Mesendoderm (in vitro differentiated cells): ENCODE data around the gene C1QC.

Experiments used
- DNase-seq: peaks from one replicate; pipeline ENCODE4 v3.0.0; 2013
- H2AK5ac ChIP-seq: 2 replicates; pipeline ENCODE4 v1.6.1; 2013; ENCODE audit warnings: low read length, inconsistent platforms
- H2BK120ac ChIP-seq: 2 replicates; pipeline ENCODE4 v1.6.1; 2013; ENCODE audit warnings: low read depth, mild to moderate bottlenecking, low read length, moderate library complexity, mixed read lengths
- H2BK15ac ChIP-seq: replicated peaks from 2 replicates; pipeline ENCODE4 v1.6.1; 2013; ENCODE audit warnings: low read depth, mild to moderate bottlenecking, moderate library complexity
- H2BK5ac ChIP-seq: 2 replicates; pipeline ENCODE4 v1.6.1; 2013; ENCODE audit warnings: low read length, inconsistent platforms
- H3K18ac ChIP-seq: 2 replicates; pipeline ENCODE4 v1.6.1; 2013; ENCODE audit warnings: mild to moderate bottlenecking, low read length, mixed read lengths
- H3K23ac ChIP-seq: one replicate; pipeline ENCODE4 v1.6.1; 2013; ENCODE audit warnings: low read length
- H3K27ac ChIP-seq: 2 replicates; pipeline ENCODE4 v1.5.1; 2013; ENCODE audit warnings: low read depth, mild to moderate bottlenecking, inconsistent platforms, low read length, moderate library complexity
- H3K27me3 ChIP-seq: 2 replicates; pipeline ENCODE4 v1.6.1; 2013; ENCODE audit warnings: low read length, control low read depth, mild to moderate bottlenecking, inconsistent platforms; ENCODE audit not compliant: insufficient read depth, poor library complexity
- H3K36me3 ChIP-seq: 2 replicates; pipeline ENCODE4 v1.6.1; 2013; ENCODE audit warnings: low read length, inconsistent platforms; ENCODE audit not compliant: control insufficient read depth, insufficient read depth
- H3K4ac ChIP-seq: one replicate; pipeline ENCODE4 v1.6.1; 2013; ENCODE audit warnings: low read depth, mild to moderate bottlenecking, low read length, moderate library complexity
- H3K4me1 ChIP-seq: 2 replicates; pipeline ENCODE4 v1.6.1; 2013; ENCODE audit warnings: low read depth, low read length, inconsistent platforms; ENCODE audit not compliant: control insufficient read depth
- H3K4me2 ChIP-seq: 2 replicates; pipeline ENCODE4 v1.6.1; 2013; ENCODE audit warnings: low read length
- H3K4me3 ChIP-seq: 2 replicates; pipeline ENCODE4 v1.5.1; 2013; ENCODE audit warnings: mild to moderate bottlenecking, low read length
- H3K56ac ChIP-seq: one replicate; pipeline ENCODE4 v1.6.1; 2013; ENCODE audit warnings: low read length
- H3K79me1 ChIP-seq: 2 replicates; pipeline ENCODE4 v1.6.1; 2013; ENCODE audit warnings: low read length, inconsistent platforms
- H3K79me2 ChIP-seq: 2 replicates; pipeline ENCODE4 v1.6.1; 2013; ENCODE audit warnings: mild to moderate bottlenecking, low read length; ENCODE audit not compliant: control insufficient read depth, insufficient read depth
- H3K9ac ChIP-seq: 2 replicates; pipeline ENCODE4 v1.6.1; 2013; ENCODE audit warnings: low read length, inconsistent platforms
- H4K5ac ChIP-seq: one replicate; pipeline ENCODE4 v1.6.1; 2013; ENCODE audit warnings: low read length
- H4K8ac ChIP-seq: one replicate; pipeline ENCODE4 v1.6.1; 2013; ENCODE audit warnings: low read depth, mild to moderate bottlenecking, control low read depth, low read length, moderate library complexity
- WGBS: extraction: QIAGEN DNeasy Blood & Tissue Kit; methylation state at CpG from one replicate; pipeline ENCODE4 v1.1.7; 2013; ENCODE audit warnings: low lambda C conversion rate, missing lambda C conversion rate; ENCODE audit not compliant: insufficient coverage; ENCODE audit errors: extremely low coverage; 5-methylcytosine and 5-hydroxymethylcytosine counted together

The C1QC gene

DNA sequence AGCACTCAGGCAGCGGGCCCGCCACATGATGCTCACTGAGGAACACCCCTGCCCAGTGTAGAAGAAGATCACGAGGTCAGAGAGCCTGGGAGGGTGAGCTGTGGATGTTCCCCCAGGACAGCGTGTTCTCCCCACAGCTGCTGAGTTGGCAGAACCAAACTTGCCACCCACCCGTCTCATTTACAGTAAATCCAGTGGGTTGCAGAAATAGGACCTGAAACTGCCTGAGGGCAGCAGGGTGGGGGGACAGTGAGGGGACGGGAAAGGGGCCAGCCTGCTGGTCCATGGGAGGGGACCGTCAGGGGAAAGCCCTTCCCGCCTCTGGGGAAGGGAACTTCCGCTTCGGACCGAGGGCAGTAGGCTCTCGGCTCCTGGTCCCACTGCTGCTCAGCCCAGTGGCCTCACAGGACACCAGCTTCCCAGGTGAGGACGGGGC, 9.5 kb downstream of the C1QC start, which contains the start of gene C1QB:
Gene C1QB (plus strand): TSS at position 356 of the 436 bp plus-strand sequence. CDS start 6,227 bp downstream, outside the sequence.
- Histone ChIP-seq H3K4me1 (no peaks in the 10 kb centered on the region), H2BK15ac (no peak within 1 kb of the TSS), H2AK5ac (no peak within 1 kb of the TSS), H2BK5ac (no peak within 1 kb of the TSS), H3K56ac (no peak within 1 kb of the TSS), H3K27ac (no peak within 1 kb of the TSS), H3K4ac (no peak within 1 kb of the TSS), H4K5ac (no peak within 1 kb of the TSS), H3K4me2 (no peak within 1 kb of the TSS), H3K36me3 (no peaks in the 10 kb centered on the region), H3K79me1 (no peaks in the 10 kb centered on the region), H3K23ac (no peak within 1 kb of the TSS), H4K8ac (no peak within 1 kb of the TSS), H3K18ac (no peak within 1 kb of the TSS), H3K79me2 (no peaks in the 10 kb centered on the region), H2BK120ac (no peak within 1 kb of the TSS), H3K9ac (no peak within 1 kb of the TSS), H3K27me3 (no peaks in the 10 kb centered on the region), H3K4me3 (no peak within 1 kb of the TSS)
- no peak for DNase-seq
- no CpG with 5 or more reads among the region's 13 CpGs for WGBS

DNA sequence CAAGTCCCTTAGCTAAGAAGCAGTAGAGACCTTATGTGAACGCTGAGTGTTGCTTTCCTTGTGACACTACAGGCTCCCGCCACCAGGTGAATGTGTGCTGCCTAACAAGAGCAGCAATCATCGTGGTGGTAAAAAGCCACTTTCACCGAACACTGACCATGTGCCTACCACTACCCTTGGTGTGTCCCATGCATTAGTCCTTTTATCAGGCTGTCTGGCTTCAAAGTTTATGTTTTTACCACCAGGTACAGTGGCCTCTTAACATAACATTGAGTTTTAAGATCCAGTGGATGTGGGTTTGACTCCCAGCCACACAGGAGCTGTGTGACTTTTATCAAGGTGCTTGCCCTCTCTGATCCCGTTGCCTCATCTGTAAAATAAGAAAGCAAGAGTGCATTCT, 11.3 kb downstream of the C1QC start:
- Histone ChIP-seq H3K36me3 (no peaks in the 10 kb centered on the region), H3K56ac (no peak overlapping the region), H3K27me3 (no peaks in the 10 kb centered on the region), H3K27ac (no peak overlapping the region), H3K18ac (no peak overlapping the region), H3K9ac (no peak overlapping the region), H2BK5ac (no peak overlapping the region), H2BK120ac (no peak overlapping the region), H3K4ac (no peak overlapping the region), H3K4me2 (no peak overlapping the region), H3K4me1 (no peaks in the 10 kb centered on the region), H3K79me1 (no peaks in the 10 kb centered on the region), H2AK5ac (no peak overlapping the region), H3K23ac (no peak overlapping the region), H3K79me2 (no peaks in the 10 kb centered on the region), H3K4me3 (no peak overlapping the region), H2BK15ac (no peak overlapping the region), H4K8ac (no peak overlapping the region), H4K5ac (no peak overlapping the region)
- no CpG with 5 or more reads among the region's 5 CpGs for WGBS
- peak; percentile 62 for DNase-seq

DNA sequence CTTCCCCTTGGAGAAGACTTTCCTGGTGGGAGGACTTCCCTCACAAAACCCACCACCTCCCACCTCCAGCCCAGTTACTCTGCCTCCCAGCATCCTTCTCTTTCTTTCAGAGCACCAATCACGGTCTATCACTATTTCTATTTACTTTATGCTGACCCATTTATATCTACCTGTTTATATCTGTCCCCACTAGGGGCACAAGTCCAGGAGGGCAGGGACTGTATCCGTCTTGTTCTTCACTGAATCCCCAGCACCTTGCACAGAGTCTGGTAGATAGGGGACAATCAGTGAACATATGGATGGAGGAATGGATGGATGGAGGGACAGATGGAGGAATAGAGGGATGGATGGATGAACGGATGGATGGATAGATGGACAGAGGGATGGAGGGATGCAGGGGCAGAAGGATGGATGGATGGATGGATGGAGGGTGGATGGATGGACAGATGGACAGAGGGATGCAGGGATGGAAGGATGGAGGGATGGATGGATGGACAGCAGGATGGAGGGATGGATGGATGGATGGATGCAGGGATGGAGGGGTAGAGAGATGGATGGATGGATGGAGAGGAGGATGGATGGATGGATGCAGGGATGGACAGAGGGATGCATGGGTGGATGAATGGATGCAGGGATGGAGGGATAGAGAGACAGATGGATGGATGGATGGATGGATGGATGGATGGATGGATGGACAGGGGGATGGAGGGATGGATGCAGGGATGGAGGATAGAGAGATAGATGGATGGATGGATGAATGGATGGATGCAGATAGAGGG, 15.1 kb downstream of the C1QC start:
- WGBS = no CpG with 5 or more reads among the region's 3 CpGs
- H3K79me2 ChIP-seq = no peaks in the 10 kb centered on the region
- H2BK120ac ChIP-seq = no peak overlapping the region
- H2AK5ac ChIP-seq = no peak overlapping the region
- no peaks in the 10 kb centered on the region for H3K79me1 ChIP-seq
- H3K27ac ChIP-seq = no peak overlapping the region
- no peaks in the 10 kb centered on the region for H3K4me1 ChIP-seq
- H2BK15ac ChIP-seq = no peak overlapping the region
- no peak overlapping the region for H3K4ac ChIP-seq
- no peak overlapping the region for H3K4me2 ChIP-seq
- no peak overlapping the region for H3K18ac ChIP-seq
- H3K9ac ChIP-seq = no peak overlapping the region
- no peak overlapping the region for H4K8ac ChIP-seq
- no peaks in the 10 kb centered on the region for H3K36me3 ChIP-seq
- H2BK5ac ChIP-seq = no peak overlapping the region
- no peak overlapping the region for H3K56ac ChIP-seq
- no peak for DNase-seq
- H4K5ac ChIP-seq = no peak overlapping the region
- H3K4me3 ChIP-seq = no peak overlapping the region
- no peak overlapping the region for H3K23ac ChIP-seq
- H3K27me3 ChIP-seq = no peaks in the 10 kb centered on the region

DNA sequence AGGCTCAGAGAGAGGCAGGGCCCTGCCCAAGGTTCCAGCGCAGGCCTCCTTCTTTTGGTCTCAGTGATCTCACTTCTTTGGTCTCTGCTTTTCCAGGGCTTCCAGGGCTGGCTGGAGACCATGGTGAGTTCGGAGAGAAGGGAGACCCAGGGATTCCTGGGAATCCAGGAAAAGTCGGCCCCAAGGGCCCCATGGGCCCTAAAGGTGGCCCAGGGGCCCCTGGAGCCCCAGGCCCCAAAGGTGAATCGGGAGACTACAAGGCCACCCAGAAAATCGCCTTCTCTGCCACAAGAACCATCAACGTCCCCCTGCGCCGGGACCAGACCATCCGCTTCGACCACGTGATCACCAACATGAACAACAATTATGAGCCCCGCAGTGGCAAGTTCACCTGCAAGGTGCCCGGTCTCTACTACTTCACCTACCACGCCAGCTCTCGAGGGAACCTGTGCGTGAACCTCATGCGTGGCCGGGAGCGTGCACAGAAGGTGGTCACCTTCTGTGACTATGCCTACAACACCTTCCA, 17.3 kb downstream of the C1QC start:
- Histone ChIP-seq H3K27me3 (no peaks in the 10 kb centered on the region), H3K56ac (no peak overlapping the region), H3K4ac (no peak overlapping the region), H3K79me1 (no peaks in the 10 kb centered on the region), H2BK15ac (no peak overlapping the region), H2BK5ac (no peak overlapping the region), H3K23ac (no peak overlapping the region), H3K4me3 (no peak overlapping the region), H4K5ac (no peak overlapping the region), H2AK5ac (no peak overlapping the region), H3K79me2 (no peaks in the 10 kb centered on the region), H4K8ac (no peak overlapping the region), H3K36me3 (no peaks in the 10 kb centered on the region), H3K9ac (no peak overlapping the region), H3K27ac (no peak overlapping the region), H3K4me2 (no peak overlapping the region), H3K18ac (no peak overlapping the region), H2BK120ac (no peak overlapping the region), H3K4me1 (no peaks in the 10 kb centered on the region)
- no CpG with 5 or more reads among the region's 19 CpGs for WGBS
- no peak for DNase-seq

DNA sequence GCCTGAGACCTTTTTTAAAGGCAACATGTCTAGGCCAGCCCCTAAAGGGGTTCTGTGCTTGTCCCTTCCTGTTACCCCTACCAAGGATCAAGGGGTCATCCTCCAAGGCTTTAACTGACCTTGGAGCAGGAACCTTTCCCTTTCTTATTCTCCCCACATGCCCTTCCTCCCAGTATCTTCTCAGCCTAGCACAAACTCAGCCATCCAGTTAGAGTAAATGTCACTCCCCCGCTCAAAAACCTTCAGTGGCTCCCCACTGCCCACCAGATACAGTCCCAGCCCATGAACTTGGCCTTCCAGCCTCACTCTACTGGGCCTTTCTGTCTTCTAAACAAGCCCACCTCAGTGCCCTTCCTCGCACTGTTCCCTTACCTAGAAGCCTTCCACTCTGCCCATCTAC, 18.4 kb downstream of the C1QC start:
- H3K36me3 ChIP-seq = no peaks in the 10 kb centered on the region
- no peak overlapping the region for H4K8ac ChIP-seq
- H3K4me3 ChIP-seq = no peak overlapping the region
- no CpG with 5 or more reads among the region's 2 CpGs for WGBS
- H4K5ac ChIP-seq = no peak overlapping the region
- no peaks in the 10 kb centered on the region for H3K27me3 ChIP-seq
- no peak overlapping the region for H2BK120ac ChIP-seq
- no peak overlapping the region for H2BK5ac ChIP-seq
- no peak overlapping the region for H3K4me2 ChIP-seq
- H3K4me1 ChIP-seq = no peaks in the 10 kb centered on the region
- H3K4ac ChIP-seq = no peak overlapping the region
- H3K23ac ChIP-seq = no peak overlapping the region
- no peak overlapping the region for H2AK5ac ChIP-seq
- H3K9ac ChIP-seq = no peak overlapping the region
- H2BK15ac ChIP-seq = no peak overlapping the region
- H3K18ac ChIP-seq = no peak overlapping the region
- no peaks in the 10 kb centered on the region for H3K79me2 ChIP-seq
- no peak overlapping the region for H3K56ac ChIP-seq
- H3K27ac ChIP-seq = no peak overlapping the region
- H3K79me1 ChIP-seq = no peaks in the 10 kb centered on the region
- DNase-seq = no peak
